H1 (cell line): ENCODE measurements around the gene AFG1L.

ENCODE experiments used
- EGR1 ChIP-seq: IDR thresholded peaks from 2 replicates; pipeline ENCODE4 v1.6.1; 2011; ENCODE audit warnings: low read depth, low read length, borderline replicate concordance
- EP300 ChIP-seq, 2 experiments: IDR thresholded peaks; 1 replicate in 1 of 2; 2 replicates in 1 of 2; pipeline ENCODE4 v1.6.1; 2011 to 2012; ENCODE audit warnings: low read depth in 2 of 2, low read length in 2 of 2, mild to moderate bottlenecking in 2 of 2, borderline replicate concordance in 1 of 2, inconsistent platforms in 1 of 2, moderate library complexity in 1 of 2
- GTF2F1 ChIP-seq: IDR thresholded peaks from 2 replicates; pipeline ENCODE4 v1.6.1; 2012; ENCODE audit warnings: low read depth, low read length, improper control_type of control experiment, borderline replicate concordance
- POLR2A ChIP-seq, 2 experiments: IDR thresholded peaks; 1 replicate in 1 of 2; 2 replicates in 1 of 2; pipeline ENCODE4 v1.6.1; 2011; ENCODE audit warnings: low read depth in 2 of 2, low read length in 2 of 2, mild to moderate bottlenecking in 2 of 2; ENCODE audit errors: control extremely low read depth in 1 of 2
- RAD21 ChIP-seq, 2 experiments: IDR thresholded peaks in 1 of 2; conservative IDR thresholded peaks in 1 of 2; 2 replicates each; pipeline ENCODE4 v1.6.1; 2011; ENCODE audit warnings: low read depth in 2 of 2, low read length in 2 of 2, improper control_type of control experiment in 1 of 2, inconsistent platforms in 1 of 2, mild to moderate bottlenecking in 1 of 2, moderate library complexity in 1 of 2
- RNF2 ChIP-seq: fragments of 200-900, 300-1000 bp; sonication (generic); IDR thresholded peaks from 2 replicates; pipeline ENCODE4 v1.7.1; 2016; ENCODE audit warnings: borderline replicate concordance, low read depth, mild to moderate bottlenecking, antibody characterized with exemption, low read length; ENCODE audit not compliant: poor library complexity, severe bottlenecking; ENCODE audit errors: missing control alignments
- SIX5 ChIP-seq: IDR thresholded peaks from 2 replicates; pipeline ENCODE4 v1.6.1; 2011; ENCODE audit warnings: mild to moderate bottlenecking, low read depth, low read length
- SP1 ChIP-seq: IDR thresholded peaks from 2 replicates; pipeline ENCODE4 v1.6.1; 2011; ENCODE audit warnings: low read depth, low read length
- ZNF274 ChIP-seq: IDR thresholded peaks from 2 replicates; pipeline ENCODE4 v1.7.0; 2012; ENCODE audit warnings: low read length, borderline replicate concordance; ENCODE audit errors: extremely low read depth
- TF ChIP-seq, protein P1 (sequence below), 3 experiments: IDR thresholded peaks; 1 replicate in 2 of 3; 2 replicates in 1 of 3; pipeline versions ENCODE4 v1.5.1 to v1.6.1; 2011; ENCODE audit warnings: low read length in 3 of 3, mild to moderate bottlenecking in 3 of 3, inconsistent platforms in 2 of 3, low read depth in 1 of 3, moderate library complexity in 1 of 3; ENCODE audit not compliant: insufficient read depth in 1 of 3; ENCODE audit errors: control extremely low read depth in 1 of 3

- TF ChIP-seq RAD21 (IDR thresholded peaks at IDR 0.05 in 1 of 2, conservative IDR thresholded peaks at IDR 0.05 in 1 of 2; ENCODE audit: low read depth in 2 of 2, low read length in 2 of 2) = no peak
- TF ChIP-seq SP1 = no peak
- no peak for TF ChIP-seq RNF2
- TF ChIP-seq, protein P1, sequence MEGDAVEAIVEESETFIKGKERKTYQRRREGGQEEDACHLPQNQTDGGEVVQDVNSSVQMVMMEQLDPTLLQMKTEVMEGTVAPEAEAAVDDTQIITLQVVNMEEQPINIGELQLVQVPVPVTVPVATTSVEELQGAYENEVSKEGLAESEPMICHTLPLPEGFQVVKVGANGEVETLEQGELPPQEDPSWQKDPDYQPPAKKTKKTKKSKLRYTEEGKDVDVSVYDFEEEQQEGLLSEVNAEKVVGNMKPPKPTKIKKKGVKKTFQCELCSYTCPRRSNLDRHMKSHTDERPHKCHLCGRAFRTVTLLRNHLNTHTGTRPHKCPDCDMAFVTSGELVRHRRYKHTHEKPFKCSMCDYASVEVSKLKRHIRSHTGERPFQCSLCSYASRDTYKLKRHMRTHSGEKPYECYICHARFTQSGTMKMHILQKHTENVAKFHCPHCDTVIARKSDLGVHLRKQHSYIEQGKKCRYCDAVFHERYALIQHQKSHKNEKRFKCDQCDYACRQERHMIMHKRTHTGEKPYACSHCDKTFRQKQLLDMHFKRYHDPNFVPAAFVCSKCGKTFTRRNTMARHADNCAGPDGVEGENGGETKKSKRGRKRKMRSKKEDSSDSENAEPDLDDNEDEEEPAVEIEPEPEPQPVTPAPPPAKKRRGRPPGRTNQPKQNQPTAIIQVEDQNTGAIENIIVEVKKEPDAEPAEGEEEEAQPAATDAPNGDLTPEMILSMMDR (IDR thresholded peaks at IDR 0.05; ENCODE audit: control extremely low read depth in 1 of 3, insufficient read depth in 1 of 3, low read depth in 1 of 3, low read length in 3 of 3) = no peak
- TF ChIP-seq POLR2A (IDR thresholded peaks at IDR 0.05; ENCODE audit: control extremely low read depth in 1 of 2, low read depth in 2 of 2, low read length in 2 of 2) = no peak
- no peak for TF ChIP-seq SIX5
- no peak for TF ChIP-seq EGR1
- no peak for TF ChIP-seq ZNF274
- TF ChIP-seq EP300 (IDR thresholded peaks at IDR 0.05; ENCODE audit: borderline replicate concordance in 1 of 2, low read depth in 2 of 2, low read length in 2 of 2) = no peak
- no peak for TF ChIP-seq GTF2F1
These were observed 143.0 kb downstream of the AFG1L start for GRCh38 chr6:108437821-108438220.
